ENCODE data around the gene EID2B.
A peak's percentile ranks its signal among the peaks of the same experiment; 100 is the strongest.

Gene EID2B, protein sequence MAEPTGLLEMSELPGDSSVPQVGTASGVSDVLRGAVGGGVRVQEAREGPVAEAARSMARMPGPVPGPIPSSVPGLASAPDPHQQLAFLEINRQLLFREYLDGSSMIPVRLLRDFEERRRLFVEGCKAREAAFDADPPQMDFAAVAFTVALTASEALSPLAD

DNA sequence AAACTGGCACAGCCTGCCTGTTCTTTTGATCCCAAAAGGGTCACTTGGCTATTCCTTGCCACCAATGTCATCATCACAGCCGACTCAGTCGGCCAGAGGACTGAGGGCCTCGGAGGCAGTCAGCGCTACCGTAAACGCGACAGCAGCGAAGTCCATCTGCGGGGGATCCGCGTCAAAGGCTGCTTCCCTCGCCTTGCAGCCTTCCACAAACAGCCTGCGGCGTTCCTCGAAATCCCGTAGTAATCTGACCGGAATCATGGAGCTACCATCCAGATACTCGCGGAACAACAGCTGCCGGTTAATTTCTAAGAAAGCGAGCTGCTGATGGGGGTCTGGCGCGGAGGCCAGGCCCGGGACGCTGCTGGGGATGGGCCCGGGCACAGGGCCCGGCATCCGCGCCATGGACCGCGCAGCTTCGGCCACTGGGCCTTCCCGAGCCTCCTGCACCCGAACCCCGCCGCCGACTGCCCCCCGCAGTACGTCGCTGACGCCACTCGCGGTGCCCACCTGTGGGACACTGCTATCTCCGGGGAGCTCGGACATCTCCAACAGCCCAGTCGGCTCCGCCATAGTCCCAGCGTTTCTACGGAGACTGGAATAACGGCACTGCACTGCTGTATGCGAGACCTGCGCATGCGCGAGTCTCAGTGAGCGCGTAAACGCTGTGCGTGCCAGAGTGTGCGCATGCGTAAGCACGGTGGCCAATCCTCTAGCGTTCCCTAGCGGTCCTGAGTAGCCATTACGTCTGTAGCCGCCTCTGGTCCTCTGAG is at the start of gene EID2B:
TSS of gene EID2B (minus strand) at position 620 of the 770 bp plus-strand sequence. CDS start at position 570, 50 bp downstream.
- DNase-seq (ENCODE audit: low spot score), result peak; percentile 95

DNA sequence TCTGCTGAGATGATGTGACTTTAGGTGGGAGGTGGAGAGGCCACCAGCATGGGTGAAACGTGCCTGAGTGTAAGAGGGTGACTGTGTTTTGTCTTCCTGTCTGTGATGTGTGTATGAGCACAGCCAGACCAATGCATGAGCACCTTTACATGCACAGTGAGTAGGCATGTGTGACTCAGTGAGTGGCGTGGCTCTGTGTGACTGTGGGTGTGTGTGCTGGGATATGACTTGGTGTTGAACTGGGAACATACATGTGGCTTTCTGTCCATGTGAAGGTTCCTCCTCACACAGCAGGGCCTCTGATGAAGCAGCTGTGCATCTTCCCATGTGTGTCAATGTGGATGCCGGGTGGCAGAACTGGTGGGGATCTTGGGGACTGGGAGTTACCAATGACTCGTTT is 49.8 kb upstream of the EID2B start:
- DNase-seq (ENCODE audit: low spot score), result no peak

DNA sequence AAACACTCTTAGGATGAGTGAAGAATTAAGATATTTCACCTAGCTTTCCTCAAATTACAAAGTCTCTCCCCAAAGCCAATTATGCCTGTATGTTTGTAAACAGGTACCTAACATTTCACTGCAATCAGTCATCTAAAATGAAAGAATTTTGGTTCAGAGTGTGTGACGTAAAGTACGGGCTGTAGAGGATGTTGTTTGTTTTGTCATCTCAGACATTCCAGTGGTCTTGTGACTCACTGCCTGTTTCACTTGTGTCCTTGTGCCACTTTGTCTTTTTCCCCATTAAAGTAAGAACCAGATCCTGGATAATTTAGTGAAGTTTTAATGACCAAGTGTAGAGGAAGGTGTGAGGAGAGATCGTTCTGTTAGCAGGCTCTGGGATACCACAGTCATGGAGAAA is 36.0 kb upstream of the EID2B start:
- no peak for DNase-seq (ENCODE audit: low spot score)

DNA sequence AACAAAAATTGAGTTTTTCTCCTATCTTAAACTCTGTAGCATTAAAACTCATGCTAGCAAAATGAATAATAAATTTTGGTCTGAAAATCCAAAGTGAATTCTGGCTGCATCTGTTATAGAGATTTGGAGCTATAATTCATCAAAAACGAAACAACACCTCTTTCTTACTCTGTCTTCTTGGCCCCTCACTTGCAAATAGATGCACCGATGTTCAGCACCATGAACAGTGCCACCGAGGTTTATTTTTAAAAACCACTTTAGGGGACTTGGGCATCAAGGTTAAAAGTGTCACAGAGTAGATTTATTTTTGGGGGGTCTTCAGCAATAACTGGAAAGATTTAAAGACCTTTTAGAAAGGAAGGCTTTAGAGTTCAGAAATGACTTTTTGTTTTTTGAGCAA is 33.4 kb upstream of the EID2B start:
- no peak for DNase-seq (ENCODE audit: low spot score)

DNA sequence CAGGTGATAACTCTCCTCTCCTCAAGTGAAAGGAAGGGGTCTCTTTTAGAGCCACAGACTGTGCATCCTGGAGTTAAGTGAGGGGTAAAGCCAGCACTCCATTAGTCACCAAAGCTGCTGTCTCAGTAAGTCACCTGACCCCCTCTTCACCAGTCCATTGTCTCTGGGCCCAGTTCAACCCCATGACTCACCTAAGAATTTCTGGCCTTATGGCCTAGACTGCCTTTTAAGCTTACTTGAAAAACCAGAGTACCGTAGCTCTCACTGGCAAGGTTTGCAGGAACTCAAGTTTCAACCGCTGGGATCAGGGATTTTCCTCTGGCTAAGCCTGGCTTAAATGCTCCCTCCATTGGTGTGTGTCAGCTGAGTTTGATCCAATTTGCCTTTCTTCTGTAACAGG is 30.8 kb upstream of the EID2B start:
- no peak for DNase-seq (ENCODE audit: low spot score)

DNA sequence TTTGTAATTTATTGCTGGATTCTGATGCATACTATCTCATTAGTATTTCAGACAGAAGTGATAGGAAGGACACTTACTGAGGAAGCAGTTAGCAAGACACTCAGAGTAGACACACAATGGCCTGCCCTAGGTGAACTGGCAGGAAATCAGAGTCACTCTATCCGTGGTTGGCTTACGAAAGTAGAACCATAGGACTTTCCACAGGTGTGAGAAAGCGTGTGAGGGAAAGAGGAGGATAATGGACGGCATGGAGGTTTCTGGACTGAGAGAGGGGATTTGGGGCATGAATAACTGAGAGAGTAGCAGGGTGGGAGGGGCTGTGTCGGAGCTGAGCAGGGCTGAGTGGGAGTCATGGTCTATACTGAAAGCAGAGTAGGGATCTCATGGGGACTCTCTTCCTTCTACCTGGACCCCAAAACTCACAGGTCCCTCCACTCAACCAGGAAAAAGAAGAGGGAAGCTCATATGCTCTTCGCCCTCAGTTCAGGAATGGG is 26.0 kb upstream of the EID2B start:
- DNase-seq (ENCODE audit: low spot score), result peak; percentile 30

DNA sequence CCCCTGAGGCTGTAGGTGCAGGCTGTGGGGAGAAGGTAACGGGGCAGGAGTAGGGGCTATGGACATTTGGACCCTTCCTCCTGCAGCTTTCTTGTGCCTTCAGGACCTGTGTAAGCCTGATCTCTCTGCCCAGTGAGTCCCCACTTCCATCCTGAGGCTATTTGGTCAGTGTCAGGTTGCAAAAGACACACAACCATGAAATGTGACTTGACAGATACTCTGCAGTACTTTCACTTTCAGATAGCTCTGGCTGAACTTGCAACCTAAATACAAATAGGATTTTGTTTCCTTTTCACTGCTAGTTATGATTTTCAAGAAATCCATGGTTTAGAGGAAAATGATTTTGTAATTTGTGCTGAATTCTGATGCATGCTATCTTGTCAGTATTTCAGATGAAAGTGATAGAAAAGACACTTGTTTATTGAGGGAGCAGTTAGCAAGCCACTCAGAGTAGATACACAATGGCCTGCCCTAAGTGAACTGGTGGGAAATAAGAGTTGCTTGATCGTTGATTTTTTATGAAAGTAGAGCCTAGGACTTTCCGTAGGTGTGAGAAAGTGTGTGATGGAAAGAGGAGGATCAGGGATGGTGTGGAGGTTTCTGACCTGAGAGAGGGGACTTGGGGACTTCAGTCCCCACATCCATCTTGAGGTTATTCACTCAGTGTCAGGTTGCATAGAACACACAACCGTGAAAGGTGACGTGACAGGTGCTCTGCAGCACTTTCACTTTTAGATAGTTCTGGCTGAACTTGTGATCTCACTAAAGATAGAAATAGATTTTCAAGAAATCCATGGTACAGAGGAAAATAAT is 25.4 kb upstream of the EID2B start:
- DNase-seq (ENCODE audit: low spot score), result peak; percentile 35

DNA sequence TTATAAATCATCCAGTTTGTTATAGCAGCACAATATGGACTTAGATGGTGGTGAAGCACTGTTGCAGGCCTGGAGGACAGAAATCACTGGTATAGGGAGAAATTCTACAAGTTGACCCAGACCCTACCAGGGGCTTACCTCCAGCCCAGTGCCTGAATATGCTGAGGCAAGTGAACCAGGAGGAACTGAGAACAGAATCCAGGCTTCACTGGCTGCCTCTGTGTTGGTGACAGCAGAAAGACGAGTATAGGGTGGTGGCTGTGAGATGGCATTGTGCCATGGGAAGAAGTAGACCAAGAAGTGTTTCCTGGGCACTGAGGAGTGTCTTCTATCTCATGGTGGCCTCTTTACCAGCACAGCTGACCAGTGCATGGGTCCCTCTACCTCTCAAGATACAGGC is 23.2 kb upstream of the EID2B start:
- DNase-seq (ENCODE audit: low spot score), result no peak

DNA sequence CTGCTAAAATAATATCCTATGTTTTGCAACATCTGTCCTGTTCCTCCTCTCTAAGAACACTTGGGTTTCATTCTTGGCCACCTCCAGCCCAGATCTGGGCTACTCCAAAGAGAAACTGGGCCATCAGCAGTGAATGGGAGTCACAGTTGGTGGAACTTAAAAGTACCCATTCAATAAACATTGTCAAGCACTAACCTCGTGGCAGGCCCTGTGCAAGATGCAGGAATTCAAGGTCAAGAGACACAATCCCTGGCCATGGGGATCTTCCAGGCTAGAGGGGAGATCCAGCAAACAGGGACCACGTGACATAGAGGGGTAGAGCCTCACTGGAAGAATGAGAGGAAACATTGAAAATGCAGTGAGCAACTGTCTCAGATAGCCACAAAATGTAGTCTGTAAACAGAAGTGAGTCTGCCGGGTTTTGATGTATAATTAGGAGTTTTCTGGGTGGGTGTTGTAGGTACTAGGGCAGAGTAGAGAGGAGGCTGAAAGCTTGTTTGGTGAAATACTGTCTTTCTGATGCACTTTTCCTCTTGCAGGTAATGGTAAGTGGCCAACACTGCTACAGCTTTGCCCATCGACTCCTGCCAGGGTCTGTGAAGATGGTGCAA is 22.2 kb upstream of the EID2B start:
- DNase-seq (ENCODE audit: low spot score), result no peak

DNA sequence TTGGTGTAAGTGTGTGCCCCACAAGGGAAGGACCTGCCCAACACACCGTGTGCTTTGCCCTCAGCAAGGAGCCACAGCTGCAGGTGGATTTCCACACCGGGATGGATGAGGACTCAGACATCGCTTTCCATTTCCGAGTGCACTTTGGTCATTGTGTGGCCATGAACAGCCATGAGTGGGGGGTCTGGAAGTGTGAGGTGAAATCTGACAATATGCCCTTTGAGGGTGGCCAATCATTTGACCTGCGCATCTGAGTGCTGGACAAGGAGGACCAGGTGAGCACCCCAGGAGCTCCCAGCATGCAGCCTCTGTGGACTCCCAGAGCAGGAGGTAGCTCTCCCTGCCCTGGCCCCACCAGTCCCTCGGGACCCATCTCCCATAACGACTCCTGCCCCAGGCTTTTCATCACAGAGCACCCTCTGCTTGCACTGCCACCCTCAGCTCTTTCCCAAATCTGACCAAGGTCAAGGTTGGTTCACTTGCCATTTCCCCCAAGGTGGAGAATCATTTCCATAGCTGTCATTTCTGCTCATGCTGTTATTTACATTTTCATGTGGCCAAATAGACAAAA is 20.5 kb upstream of the EID2B start:
- no peak for DNase-seq (ENCODE audit: low spot score)

DNA sequence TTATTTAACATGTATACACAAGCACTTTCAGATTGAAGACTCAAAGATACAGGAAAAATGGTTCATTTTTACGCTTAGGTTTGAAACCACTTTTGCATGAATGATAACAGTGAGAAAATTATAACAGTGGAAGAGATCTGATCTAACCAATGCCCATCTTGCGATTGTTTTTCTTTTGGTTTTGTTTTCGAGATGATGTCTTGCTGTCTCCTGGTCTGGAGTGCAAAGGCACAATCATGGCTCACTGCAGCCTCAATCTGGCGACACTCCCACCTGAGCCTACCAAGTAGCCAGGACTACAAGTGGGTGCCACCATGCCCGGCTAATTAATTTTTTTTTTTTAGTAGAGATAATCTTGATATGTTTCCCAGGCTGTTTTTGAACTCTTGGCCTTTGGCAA is 17.5 kb upstream of the EID2B start:
- no peak for DNase-seq (ENCODE audit: low spot score)

DNA sequence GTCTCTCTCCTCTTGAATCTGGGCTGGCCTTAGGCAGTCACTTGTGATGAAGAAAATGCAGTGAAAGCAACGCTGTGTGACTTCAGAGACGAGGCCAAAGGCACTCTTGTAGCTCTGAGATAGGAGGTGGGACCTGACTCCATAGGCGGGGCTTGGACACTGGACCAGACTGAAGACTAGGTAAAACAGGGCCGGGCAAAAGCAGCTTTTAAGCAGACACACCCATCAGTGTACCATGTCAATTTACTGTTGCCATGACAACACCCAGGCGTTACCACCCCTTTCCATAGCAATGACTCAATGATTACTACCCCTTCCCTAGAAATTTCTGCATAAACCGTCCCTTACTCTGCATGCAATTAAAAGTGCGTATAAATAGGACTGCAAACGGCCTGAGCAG is 13.9 kb upstream of the EID2B start:
- DNase-seq (ENCODE audit: low spot score), result peak; percentile 58

DNA sequence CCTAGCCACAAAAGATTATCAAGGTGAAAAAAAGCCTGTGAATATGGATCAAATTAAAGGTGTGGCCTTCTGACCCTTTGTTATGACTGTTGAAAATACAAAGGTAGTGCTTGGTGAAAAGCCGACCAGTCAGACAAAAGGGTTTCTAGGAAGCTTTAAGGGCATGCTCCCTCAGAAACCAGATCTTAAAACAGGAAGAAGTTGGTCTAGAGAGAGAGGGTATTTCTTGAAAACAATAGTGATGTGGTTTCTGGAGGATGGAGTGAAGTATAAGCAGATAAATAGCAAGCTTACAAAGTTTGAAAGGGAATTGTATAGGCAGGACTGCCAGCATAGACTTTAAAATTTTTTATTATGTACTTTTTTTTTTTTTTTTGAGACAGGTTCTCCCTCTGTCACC is 12.3 kb upstream of the EID2B start:
- DNase-seq (ENCODE audit: low spot score), result peak; percentile 59

DNA sequence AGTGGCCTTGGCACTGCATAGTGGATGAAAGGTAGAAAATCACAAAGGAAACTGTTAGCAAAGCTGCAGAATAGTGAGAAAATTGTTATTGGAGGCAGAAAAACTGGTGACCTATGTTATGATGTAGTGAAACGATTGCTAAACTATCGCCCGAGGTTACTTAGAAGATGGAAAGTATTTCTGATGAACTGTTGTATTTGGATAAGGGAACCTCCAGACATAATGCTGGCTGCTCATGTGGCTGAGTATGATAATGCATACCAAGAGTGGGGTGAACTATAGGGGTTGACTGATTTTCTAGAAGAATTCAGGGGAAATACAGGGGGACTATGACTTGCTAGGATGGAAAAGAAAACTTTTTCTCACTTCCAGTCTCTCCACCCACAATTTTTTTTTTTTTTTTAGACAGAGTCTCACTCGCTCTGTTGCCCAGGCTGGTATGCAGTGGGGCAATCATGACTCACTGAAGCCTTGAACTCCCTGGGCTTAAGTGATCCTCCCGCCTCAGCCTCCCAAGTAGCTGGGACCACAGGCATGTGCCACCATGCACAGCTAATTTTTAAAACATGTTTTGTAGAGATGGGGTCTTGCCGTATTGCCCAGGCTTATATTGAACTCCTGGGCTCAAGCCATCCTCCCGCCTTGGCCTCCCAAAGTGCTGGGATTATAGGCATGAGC is 11.7 kb upstream of the EID2B start:
- DNase-seq (ENCODE audit: low spot score), result no peak

DNA sequence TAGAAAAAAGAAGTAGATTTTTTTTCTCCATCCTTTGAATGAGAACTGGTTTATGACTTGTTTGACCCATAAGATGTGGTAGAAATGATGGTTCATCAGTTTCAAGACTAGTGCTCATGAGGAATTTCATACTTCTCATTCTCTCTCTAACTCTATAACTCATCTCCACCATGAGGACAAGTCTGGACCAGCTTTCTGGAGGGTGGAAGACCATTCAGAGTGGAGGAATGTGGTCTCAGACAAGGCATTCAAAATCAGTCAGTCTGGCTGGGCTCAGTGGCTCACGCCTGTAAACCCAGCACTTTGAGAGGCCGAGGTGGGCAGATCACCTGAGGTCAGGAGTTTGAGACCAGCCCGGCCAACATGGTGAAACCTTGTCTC is 10.8 kb upstream of the EID2B start:
- no peak for DNase-seq (ENCODE audit: low spot score)

DNA sequence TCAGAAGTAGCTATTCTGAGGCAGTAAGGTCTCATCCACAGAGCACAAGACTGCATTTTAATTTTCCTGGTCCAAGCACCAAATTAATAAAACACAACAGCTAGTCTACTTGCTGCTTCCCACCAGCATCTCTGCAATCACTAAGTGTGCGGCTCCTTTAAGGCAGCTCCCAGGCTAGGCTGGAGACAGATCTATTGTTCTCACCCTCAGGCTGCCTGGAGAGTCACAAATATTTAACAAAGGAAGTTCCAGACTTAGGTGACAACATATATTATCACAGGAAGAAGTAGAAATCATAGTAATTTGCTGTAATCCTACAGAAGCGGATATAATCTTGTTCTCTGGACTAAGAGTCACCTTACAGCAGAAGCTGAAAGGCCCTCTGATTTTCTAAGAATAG is 9.6 kb upstream of the EID2B start:
- DNase-seq (ENCODE audit: low spot score), result no peak

DNA sequence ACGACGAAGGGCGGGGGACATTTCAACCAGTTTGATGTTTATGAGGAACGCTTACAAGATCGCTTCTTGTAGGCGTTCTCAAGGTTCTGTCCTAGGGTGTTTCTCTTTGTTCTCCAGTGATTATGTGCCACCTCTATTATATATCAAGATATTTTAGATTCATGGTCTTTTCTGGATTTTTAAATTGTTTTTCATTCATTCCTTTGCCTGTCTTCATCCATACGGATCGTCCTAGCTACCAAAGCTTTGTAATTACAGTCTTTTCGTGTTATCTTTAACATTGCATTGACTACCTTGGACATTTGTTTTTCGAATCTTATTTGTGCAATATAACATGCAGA is 7.7 kb upstream of the EID2B start:
- no peak for DNase-seq (ENCODE audit: low spot score)

DNA sequence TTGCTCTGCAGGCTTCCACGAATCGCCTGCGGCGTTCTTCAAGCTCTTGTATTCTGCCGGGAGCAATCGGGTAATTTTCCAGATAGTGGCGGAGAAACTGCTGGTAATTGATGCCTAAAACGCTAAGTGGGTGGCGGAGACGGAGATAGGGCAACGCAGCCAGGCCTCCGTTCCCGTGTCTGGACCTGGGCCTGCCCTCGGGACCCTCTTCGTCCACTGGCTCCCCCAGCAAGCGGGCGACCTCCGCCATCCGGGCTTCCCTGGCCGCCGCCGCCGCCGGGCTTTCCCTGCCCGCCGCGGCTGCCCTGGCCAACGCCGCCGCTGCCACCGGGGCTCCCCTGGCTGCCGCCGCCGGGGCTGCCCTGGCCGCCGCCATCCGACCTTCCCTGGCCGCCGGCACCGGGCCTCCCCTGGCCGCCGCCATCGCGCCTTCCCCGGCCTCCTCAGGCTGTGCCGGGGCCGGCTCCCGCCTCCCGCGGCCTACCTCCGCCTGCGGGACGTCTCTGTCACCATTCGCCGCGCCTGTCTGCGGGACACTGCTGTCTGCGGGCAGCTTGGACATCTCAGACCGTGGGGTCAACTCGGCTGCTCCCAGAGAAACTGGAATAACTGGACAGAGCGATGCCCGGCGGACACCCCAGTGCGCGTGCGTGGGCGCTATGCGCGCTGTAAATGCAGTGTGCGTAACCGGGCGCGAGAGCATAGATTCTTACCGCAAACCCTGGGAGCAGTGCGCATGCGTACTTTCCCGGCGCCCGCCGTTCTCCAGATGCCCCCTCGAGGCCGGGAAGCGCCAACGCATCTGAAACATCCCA is 7.1 kb upstream of the EID2B start, which contains the start of gene EID2:
TSS of gene EID2 (minus strand) at position 644 of the 815 bp plus-strand sequence. CDS start at position 562, 82 bp downstream.
- DNase-seq (ENCODE audit: low spot score), result peak; percentile 94

DNA sequence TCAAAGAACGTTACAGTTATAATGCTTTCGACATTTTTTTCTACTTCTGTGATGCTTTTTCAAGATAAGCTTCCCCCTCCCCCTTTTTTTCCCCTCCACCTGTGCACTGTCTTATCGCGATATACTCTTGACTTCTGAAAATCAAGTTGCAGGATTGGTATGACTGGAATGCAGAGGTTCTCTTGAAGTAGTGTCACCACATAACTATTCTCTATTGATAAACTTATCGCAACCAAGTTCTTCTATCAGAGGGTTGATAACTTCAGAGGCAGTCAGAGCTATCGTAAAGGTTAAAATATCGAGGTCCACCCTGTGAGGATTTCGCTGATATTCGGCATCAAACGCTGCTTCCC is 6.5 kb upstream of the EID2B start:
- no peak for DNase-seq (ENCODE audit: low spot score)

DNA sequence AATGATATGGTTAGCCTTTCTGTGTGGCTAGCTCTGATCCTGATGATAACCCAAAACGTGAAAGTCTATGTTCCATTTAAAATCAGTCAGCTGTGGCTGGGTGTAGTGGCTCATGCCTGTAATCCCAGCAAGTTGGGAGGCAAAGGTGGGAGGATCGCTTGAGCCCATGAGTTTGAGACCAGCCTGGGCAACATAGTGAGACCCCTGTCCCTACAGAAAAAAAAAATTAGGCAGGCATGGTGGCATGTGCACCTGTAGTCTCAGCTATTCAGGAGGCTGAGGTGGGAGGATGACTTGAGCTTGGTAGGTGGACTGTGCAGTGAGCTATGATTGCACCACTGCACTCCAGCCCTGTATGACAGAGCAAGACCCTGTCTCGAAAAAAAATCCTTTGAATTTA is 1.1 kb upstream of the EID2B start:
- no peak for DNase-seq (ENCODE audit: low spot score)

DNA sequence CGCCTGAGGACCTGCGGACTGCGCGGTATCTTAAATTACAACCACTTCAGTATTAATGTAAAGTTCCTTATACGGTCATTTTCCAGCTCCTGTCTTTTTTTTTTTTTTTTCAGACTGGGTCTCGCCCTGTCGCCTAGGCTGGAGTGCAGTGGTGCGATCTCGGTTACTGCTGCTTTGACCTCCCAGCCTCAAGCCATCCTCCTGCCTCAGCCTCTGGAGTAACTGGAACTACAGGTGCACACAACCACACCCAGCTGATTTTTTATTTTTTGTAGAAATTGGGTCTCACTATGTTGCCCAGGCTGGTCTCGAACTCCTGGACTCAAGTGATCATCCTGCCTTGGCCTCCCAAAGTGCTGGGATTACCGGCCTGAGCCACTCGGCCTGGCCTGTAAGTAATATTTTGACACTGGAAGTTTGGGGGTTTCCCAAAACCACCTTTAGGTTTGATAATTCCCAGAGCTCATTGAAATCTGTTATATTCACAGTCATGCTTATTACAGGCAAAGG is 406 bp upstream of the EID2B start:
- DNase-seq (ENCODE audit: low spot score), result no peak
